NCI-H1436 treated with DMSO at 0.1 percent for 48 hours (cell line): ENCODE results near the gene SLC35E4.
"Not testable (repeated sequence)": the region's sequence is repeated elsewhere in the genome, so short reads cannot be mapped to it uniquely, and the experiment has no call there.

Experiments
- DNase-seq: peaks from one replicate; lab custom pipeline; 2025; lab: John Stamatoyannopoulos, UW

SLC35E4 gene

DNA sequence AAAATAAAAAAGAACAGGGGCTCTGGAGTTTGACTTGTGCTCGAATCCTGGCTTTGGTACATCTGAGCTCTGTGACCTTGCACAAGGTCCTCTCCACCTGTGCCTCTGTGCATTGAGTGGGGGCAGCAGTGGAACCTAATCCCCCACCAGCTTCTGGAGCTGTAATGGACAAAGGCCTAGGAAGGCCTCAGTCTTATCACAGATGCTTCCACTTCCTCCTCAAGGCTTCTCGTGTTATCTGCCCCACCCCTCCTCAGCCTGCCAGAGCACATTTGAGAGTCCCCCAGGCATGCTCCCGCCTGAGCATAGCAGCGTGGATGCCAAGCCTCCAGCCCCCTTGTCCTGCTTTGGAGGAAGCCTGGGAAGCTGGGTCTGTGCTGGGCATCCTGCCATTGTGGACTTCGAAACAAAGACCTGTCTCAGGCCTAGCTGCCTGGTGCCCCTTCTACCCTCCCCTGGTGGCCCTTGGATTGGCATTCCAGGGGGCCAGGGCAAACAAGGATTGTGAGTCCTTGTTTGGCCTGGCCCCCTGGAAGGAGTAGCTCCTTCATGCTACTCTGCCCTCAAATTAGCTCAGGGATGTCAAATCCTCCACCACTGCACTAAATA, 15.0 kb downstream of the SLC35E4 start:
- DNase-seq: no peak

DNA sequence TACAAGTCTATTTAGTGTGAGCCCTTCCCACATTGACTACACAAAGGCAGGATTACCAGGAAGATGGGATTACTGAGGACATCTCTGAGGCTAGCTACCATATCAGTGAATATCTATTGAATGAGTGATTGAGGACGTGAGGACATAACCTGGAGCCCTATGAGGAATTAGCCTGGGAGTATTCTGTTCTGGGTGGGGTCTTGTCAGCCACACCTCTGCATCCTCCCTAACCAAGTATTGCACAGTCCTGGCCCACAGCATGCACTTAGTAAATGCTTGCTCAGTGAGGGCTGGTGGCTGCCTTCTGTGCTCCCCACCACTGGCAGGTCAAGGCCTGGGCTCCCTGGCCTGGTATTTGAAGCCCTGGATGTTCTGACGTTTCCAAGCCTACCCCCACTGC, 17.3 kb downstream of the SLC35E4 start:
- DNase-seq: no peak

DNA sequence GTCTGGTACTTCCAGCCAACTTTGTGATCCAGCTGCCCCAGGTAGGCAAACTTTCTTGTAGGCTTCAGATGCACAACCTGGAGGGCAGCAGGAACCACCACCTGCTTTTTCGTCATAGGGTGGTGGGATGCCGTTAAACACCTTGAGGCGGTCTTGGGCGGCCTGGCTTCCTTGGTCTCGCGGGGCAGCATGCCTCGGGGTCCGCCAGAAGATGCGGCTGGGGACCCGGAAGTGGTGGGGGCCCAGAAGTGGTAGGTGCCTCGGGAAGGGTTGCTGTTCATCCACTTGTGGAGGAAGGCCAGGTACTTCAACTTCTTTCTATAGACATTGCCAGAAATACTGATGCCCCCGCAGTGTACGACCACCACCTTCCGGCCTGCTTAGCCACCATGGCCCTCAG, 18.8 kb downstream of the SLC35E4 start:
- no peak for DNase-seq

DNA sequence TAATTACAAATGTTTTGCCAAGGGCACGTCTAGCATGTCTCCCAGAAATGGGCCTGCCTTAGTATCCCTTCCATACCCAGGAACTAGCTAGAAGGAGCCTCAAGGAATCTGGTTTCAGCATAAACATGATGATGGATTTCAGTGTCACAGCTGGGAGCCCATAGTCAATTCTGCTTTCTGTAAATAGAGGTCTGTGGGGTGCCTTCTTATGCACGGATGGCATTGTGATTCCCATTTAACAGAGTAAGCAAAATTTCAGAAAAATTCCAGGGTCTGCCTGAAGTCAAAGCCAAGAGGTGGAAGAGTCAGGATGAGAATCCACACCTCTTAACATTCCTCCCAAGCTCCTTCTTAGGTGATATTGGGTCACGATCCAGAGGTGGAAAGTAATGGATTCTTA, 20.0 kb downstream of the SLC35E4 start:
- no peak for DNase-seq

DNA sequence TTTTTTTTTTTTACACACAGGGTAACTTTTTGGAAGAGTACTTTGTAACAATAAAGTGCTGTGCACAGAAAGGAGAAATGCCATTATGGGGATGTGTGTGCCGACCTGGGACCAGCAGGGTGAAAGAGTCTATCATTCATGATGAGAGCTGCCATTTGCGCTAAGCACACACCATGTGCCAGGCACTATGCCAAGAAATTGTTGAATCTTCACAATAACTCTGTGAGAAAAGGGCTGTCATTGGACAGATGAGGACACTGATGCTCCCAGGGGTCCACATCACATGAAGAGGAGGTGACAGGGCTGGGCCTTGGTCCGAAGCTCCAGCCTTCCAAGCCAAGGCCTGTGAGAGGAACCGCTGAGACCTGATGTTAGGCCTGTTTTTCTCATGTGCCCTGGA, 26.5 kb downstream of the SLC35E4 start:
- no peak for DNase-seq

DNA sequence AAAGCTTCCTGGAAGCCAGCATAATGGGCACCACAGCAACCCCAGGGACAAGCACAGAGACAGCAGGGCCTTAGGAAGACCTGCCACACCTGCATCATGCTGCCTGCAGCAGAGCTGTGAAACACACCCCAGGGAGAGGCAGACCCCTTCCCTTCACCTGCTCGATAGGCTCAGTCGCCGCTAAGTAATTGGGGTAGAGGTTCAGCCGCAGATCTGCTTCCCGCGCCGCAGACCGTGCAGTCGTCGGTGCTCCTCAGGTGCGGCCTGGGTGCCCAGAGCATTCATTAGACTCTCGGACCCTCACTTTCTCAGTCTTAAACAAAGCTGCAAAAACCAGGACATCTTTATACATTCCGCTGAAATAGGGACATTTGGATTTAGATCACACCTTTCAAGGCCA, 29.2 kb downstream of the SLC35E4 start:
- no peak for DNase-seq

DNA sequence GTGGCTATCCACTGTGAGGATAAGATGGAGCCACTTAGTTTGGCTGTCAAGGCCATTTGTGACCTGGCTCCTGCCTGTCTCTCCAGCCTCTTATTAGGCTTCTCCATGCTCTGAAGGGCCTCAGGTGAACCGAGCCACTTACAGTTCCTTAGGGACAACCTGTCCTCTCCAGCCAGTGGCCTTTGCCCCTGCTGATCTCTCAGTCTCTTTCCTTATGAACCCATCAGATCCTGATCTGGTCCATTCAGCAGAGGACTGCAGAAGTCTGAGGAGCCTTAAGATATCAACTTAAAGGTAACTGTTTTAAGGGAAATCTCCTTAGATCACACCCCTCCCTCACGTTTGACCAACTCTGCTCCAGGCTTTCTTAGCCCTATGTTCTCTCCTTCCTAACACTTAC, 29.7 kb downstream of the SLC35E4 start:
- no peak for DNase-seq

DNA sequence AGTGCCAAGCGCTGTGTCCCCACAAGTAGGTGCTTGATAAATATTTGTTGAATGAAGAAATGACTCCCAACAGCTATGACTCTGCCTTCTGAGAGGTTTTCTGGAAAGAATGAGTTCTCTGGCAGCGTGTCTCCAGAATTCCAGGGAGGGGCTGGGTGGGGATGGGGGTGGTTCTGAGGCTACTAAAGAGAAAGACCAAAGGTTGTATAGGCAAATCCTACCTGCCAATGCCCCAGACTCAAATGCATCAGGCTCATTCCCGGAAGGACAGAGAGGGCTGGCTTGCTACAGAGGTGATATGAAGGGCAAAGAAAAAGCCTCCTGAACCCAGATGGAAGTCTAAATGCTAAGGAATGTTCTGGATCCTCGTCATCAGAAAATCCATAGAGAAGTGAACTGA, 30.2 kb downstream of the SLC35E4 start:
- no peak for DNase-seq

DNA sequence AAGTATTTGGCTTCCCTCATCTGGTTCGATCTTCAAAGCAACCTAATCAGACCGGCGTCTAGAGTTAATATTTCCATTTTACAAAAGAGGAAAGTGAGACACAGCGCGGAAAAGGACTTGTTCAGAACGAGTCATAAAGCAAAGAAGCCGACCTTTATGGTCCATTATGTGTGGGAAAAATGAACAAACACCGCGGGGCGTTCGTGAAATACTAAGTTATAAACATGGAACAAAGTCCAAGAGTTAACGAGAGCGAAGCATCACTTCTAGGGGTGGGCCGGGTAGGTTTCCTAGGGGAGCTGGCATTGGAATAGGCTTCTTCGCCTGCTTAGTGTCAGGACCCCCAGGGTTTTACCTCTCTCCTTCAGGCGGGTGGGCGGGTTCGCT, 31.5 kb downstream of the SLC35E4 start:
- DNase-seq: no peak

DNA sequence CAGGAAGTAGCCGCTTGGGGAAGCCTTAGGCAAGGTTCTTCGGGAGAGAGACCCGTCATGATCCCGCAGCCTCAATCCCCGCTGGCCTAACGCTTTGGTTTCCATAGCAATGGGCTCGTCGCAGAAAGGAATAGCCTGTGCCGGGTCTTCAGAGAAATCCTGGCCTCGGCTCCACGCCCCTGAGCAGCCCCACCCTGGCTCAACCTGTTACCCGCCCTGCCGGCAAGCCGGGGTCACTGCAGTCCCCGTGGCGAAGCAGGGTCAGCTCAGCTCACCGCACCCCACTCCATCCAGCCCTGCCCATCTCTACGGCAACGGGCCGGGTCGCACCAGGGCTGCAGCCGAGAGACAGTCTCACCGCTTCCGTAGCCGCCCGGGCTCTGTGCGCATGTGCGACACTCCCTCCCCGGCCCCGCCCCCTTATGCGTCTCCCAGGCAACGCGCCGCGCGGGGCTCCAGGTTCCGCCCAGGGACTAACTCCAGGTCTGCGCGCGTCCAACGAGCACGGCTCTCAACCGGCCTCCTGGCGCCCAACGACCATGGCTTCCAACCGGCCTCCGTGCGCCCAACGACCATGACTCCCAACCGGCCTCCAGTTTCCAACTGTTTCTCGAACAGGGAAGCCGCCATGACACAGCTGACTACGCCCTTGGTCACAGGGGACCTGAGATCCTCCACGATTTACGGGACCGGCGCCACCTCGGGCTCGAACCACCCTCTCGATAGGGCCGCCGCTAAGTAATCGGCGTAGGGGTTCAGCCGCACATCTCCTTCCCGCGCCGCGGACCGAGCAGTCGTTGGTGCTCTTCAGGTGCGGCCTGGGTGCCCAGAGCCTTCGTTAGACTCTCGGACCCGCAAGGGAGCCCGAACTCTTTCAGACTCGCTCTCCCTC, 32.2 kb downstream of the SLC35E4 start, which contains the start of gene DUSP18:
DUSP18 (minus strand) TSS at position 382 of the 892 bp plus-strand sequence. CDS start 3,872 bp downstream, outside the sequence.
- DNase-seq: peak; percentile 65

DNA sequence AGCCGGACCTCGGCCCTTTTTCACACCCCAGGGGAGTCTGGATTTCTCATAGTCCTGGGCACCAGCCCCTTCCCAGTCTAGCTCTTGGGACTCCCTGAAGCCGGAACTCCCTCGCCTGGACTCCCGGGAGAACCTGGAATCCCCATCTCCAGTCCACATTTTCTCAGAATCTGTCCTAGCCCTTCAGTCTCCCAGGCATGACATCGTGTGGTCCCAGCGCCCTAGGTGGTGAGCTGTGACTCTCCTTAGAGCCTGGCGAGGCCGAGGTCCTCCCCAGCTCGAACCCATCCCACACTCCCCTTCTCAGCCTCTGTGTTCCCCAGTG, 32.8 kb downstream of the SLC35E4 start:
- DNase-seq: no peak

DNA sequence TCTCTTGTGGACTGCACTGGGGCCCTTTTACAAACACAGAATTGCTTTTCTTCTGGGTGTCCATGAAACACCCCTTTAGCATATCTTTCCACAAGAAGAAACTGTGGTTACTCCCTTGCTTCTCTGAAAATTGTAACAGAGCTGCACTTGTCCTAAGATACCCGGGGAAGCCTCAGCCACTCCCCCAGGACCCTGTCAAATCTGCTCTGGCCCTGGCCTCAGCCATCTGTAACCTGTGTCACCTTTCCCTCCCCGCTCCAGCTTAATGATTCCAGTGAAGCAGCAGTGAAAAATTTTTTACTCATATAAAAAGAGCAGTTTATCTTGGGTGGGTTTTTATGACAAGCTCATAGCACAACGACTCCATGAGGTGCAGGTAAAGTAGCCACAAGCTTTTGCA, 35.5 kb downstream of the SLC35E4 start:
- no peak for DNase-seq

DNA sequence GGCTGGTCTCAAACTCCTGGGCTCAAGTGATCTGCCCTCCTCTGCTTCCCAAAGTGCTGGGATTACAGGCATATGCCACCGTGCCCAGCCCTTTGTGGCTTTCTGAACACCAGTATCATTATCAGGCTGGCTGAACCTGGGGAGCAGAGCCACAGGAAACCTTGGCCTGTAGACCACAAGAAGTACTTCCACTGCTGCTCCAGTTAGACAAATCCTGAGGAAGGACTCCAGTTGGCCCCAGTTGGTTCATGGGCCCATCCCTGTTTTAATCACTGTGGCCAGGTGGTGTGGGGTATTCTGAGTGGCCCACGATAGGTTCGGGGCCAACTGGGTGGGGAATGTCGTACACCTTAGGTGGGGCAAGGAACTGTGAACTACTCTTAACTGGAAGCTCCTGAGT, 37.6 kb downstream of the SLC35E4 start:
- DNase-seq: no peak

DNA sequence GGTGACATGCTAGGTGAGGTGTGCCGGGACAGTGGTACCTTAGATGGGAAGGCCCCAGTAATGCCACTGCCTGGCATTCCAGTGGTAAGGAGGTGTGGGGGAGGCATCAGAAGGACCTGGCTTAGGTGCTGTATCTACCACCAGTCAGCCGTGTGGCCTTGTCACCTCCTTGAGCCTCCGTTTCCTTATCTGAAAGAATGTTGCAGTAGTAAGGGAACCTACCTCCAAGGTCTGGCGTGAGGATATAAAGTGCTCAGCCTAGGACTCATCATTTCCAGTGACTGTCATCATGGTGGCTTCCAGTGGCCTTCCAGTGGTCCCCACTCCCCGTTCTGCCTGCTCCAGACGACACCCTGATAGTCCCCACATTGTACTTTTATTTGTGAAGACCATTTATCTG, 38.9 kb downstream of the SLC35E4 start:
- no peak for DNase-seq

DNA sequence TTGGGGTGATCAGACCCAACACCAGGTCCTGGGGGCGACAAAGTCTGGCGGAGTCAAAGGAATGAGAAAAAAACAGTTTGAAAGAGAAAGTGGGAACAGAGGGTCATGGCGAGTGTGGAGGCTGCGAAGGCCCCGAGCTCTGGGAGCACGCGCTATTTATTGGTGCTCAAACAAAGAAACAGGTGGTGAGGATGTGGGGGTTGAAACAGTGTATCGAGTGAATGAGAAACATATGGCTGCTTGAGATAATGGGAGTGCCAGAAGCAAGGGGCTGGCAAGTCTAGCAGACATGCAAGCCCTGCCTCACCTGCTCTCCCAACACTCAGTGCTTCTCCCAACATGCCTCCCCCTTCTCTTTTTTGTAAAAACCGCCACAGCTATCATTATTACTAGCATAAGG, 39.9 kb downstream of the SLC35E4 start:
- peak; percentile 34 for DNase-seq

DNA sequence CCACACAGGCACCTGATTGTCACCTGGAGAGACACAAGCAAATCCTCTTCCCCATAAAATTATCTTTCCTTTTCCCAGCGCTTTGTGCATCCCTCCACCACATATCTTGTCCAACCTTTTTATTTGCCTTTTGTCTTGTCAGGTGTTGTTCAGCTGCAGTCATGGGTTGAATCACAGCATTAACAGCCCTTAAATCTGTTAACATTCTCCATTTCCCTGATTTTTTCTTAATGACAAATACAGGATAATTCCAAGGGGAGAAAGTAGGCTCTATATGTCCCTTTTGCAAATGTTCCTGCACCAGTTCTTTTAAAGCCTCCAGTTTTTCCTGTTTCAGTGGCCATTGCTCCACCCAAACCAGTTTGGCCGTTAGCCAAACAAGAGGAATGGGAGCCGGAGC, 41.0 kb downstream of the SLC35E4 start:
- not testable (repeated sequence) for DNase-seq

DNA sequence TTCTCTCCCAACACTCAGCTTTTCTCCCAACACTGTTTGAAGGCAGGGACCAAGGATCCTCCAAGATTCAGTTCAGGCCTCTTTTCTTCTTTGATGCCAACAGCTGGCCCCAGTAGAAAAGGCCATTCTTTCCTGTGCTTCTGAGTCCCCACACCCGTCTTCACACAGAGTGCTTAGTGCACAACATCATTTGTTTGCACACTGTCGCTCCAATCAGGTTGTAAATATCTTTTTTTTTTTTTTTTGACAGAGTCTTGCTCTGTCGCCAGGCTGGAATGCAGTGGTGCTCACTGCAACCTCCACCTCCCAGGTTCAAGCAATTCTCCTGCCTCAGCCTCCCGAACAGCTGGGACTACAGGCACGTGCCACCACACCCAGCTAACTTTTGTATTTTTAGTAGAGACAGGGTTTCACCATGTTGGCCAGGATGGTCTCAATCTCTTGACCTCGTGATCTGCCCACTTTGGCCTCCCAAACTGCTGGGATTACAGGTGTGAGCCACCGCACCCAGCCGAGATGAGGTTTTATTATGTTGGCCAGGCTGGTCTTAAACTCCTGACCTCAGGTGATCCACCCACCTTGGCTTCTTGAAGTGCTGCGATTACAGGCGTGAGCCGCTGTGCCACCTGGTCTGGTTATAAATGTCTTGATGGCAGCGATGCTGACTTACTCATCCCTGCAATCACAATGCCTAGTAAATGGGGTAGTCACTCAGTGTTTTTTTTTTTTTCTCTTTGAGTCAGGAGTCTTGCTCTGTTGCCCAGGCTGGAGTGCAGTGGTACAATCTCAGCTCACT, 44.5 kb downstream of the SLC35E4 start:
- not testable (repeated sequence) for DNase-seq

DNA sequence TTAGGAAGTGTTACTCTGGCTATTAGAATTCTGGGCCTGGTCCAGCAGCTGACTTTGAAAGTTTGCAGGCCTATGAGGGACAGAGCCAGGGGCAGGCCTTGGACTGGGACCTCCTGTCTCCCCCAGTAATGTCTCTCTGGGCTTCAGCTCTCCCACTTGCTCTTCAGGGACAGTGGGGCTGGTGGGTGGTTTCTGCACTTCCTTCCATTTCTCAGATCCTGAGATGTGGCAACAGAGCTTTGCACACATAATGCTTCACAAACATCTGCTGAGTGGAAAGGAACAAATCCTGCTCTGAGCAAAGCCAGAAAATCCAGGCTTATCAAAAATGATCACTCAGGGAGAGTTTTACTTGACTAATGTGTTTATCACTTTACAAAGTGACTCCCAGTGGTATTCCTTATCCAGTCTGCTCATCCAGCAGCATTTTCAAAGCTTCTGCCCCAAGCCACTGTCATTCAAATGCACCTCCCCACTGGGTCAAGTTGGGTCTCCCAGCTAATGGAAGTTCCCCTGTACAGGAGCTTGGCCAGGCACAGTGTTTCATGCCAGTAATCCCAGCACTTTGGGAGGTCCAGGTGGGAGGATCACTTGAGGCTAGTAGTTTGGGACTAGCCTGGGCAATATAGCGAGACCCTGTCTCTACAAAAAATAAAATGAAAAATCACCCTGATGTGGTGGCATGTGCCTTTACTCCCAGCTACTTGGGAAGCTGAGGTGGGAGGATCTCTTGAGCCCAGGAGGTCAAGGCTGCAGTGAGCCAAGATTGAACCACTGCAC, 45.6 kb downstream of the SLC35E4 start:
- no peak for DNase-seq

DNA sequence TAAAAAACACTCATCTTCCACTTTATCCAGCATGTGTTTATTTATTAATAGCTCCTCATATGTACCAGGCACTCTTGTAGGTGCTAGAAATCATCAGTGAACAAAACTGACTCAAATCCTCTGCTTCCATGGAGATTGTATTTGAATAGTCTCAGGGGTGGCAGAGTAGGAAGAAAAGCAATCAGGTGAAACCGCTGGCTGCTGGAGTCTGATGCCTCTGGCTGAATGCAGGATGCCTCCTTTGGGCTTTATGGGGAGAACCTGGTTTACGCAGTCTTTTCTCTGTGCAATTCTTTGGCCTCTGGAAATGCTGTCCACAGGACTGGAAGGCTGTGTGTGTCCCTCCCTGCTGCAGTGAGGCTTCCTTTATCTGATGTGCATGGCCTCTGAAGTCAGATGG, 46.2 kb downstream of the SLC35E4 start:
- DNase-seq: no peak

DNA sequence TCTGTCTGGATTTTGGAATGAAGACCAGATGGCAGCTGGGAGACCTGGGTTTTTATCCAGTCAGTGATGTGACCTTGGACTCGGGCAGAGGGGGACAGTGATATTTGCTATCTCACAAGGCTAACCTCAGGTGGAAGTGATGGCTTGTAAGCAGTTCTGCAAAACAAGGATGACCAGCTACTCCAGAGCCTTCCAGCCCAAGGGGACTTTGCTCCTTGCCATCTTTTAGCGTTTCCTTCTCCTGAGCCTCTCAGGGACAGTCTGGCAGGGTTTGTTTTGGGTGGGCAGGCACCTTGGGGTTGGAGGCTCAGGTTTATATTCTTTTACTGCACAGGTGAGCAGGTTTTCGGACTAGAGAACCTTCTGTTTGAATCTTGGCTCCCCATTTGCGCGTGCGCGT, 49.6 kb downstream of the SLC35E4 start:
- DNase-seq: no peak

DNA sequence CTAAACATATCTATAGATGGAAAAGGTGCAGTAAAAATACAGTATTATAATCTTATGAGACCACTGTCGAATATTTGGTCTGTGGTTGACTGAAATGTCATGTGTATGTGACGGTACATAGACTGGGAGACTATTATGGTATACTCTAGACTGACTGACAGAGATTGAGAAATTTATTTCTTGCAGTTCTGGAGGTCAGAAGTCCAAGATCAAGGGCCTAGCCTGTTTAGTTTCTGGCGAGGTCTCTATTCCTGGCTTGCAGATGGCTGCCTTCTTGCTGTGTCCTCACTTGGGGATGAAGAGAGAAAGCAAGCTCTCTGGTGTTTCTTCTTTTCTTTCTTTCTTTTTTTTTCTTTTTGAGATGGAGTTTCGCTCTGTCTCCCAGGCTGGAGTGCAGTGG, 51.8 kb downstream of the SLC35E4 start:
- DNase-seq: no peak

DNA sequence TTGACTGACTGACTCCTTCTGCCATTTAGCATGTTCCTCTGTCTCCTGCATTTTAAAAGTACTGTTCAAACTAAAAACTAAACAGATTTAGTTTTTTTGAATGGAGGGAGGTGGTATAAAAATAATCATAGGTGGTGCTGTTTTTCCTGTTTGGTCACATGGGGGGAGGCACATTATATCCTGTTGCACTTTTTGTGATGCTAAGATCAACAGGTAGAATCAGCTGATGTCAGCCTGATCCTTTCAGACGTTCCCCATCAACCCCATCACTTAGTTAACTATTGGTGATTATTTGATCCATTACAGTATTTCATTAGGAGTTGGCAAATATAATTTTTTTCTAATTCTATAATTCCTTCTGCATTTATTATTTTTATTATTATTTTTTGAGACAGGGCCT, 54.0 kb downstream of the SLC35E4 start:
- DNase-seq: no peak
